ENCODE results near the gene REXO1.

DNA sequence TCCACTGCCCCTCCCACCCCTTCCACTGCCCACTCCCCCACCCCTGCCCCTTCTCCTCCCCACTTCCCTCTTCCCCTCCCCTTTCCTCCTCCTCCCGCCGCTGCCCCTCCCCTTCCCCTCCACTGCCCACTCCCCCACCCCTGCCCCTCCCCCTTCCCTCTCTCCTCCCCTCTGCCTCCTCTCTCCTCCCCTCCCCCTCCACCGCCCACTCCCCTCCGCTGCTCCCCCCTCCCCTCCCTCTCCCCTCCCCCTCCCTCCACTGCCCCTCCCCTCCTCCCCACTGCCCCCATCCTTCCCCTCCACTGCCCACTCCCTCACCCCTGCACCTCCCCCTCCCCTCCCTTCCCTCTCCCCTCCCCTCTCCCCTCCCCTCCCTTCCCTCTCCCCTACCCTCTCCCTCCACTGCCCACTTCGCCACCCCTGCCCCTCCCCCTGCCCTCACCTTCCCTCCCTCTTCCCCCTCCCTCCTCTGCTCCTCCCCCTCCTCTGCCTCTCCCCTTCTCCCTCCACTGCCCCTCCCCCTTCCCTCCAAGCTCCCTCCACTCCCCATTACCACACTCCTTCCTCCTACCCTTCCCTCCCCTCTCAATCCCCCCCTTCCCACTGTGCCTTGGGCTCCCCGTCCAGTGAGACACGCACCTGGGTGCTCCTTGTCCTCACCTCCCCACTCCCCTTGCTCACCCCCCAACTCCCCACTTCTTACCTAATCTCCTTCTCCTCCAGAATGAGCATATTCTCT lies 58.1 kb downstream of the REXO1 start:
- TF ChIP-seq CTCF (IDR thresholded peaks at IDR 0.05) (no peak), EP300 (IDR thresholded peaks at IDR 0.05) (no peak), POLR2AphosphoS5 (IDR thresholded peaks at IDR 0.05) (no peak), POLR2A (IDR thresholded peaks at IDR 0.05) (no peak)
